ENCODE results near the gene FHL2.
A peak's percentile ranks its signal among the peaks of the same experiment; 100 is the strongest.

Gene FHL2

DNA sequence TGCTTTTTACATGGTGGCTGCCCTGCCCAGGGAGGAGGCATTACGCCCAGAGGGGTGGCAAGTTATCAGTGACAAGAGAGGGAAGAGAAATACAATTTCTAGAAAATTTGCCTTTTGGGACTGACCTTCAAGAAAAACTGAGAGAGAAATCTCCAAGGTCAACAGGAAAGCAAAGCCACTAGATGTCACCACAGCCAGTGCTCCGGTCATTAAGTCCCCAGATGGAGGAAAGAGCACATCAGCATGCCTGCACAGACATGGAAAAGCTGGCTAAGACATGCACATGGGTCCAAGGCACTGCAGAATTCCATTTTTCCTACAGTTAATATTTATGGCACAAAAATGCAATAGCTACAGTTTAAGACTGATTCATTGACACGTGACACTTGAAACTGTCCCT, 21.0 kb downstream of the FHL2 start:
- no peak for DNase-seq

DNA sequence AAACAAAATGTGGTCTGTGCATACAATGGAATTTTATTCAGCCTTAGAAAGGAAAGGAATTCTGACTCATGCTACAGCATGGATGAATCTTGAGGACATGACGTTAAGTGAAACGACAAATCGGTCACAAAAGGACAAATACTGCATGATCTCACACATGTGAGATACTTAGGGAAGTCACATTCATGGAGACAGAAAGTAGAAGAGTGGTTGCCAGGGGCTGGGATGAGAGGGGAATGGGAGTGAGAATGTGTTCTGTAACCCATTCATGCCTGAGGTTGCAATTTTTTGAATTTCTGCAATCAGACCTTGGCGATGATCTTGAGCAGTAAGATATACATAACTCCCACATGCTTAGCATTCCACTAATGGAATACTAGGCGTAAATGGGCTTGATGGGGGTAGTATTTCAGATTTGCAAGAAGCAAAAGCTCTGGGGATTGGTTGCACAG, 22.0 kb downstream of the FHL2 start:
- DNase-seq = no peak

DNA sequence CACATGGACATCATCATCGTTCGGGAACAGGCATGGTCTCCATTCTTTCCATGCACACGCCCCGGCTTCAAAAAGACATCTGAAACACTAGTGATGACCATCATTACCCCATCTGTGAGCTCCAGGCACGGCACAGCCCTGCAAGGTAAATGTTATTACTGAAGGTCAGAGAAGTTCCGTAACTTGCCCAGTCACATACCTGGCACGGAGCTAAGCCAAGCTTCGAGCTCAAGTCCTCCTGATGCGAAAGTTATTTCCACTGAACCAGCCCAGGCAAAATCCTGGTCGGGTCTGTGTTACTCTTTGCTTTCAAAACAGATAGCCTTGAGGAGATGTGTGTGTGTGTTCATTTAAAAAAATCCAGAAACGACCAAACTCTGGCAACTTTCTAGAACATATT, 22.8 kb downstream of the FHL2 start:
- no peak for DNase-seq

DNA sequence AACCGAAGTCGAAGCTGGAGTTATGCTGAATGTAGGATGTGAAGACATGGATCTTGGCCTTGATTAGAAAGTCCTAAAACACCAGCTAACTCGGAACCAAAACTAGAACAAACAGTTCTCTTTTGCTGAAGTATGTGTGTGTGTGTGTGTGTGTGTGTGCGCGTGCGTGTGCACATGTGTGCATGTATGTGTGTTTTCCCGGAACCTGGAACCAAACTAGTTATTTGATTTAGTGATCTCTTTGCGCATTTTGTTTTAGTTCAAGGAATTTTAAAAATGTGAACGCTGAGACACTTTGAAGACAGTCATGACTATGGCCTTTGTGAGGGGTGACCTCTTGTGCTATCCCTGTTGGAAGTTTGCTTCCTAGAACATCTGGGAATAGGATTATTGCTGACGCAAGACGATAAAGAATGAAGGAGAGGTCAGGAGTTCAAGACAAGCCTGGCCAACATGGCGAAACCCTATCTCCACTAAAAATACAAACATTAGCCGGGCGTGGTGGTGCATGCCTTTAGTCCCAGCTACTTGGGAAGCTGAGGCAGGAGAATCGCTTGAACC, 23.8 kb downstream of the FHL2 start:
- DNase-seq = no peak

DNA sequence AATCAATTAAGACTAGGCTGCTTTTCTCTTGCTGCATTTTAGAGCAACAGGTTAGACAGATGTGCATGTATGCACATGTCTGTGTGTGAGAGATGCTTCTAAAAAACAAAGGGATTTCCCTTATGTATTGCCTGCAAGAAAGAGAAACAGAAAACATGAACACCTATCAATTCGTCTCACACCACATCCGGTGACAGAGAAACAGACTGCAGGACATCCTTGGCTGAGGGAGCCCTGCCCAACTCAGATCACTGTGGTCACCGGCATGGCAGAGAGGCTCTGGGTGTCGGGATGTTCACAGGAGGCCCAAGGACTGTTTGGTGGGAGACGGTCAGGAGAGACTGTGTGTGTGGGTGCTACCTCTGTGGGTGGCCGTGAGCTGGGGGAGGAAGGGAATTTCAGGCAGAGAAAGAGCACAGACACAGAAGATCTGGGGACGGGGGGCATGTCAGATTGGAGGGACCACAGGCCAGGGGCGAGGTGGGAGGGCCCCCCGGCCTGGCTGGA, 24.9 kb downstream of the FHL2 start:
- no peak for DNase-seq

DNA sequence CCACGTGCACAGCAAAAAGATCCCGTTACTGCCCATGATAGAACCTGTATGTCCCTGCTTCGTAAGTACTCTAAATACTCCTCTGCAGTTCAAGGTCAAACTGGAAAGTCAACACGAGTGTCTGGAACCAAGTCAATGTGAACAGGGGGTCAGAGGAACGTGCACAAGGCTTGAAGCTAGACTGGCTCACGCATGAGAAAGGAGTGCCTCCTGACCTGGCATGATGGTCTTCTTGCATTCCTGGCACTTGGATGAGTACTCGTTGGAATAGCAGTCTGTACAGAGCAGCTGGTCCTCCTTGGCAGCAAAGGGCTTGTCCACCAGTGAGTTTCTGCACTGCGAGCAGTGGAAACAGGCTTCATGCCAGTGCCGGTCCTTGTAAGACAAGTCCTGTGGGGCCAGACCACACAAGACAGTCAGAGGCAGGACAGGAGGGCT, 25.5 kb downstream of the FHL2 start:
- no peak for DNase-seq

DNA sequence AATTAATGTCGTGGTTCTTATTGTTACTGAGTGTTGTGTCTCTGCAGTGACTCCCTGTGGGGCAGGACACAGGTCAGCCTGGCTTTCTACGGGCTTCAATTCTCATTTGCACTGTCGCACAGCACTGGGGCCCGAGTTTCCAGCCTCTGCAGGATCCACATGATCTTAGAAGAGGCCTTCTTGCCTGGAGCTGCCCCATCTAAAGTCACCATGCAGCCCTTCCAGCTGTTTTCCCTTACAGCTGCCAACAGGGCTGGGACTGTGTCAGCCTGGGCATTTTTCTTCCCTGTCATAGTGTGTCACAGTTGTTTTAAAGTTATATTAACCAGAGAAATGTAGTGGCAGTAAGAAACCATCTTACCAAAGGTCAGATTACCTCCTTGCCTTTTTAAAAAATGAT, 27.0 kb downstream of the FHL2 start:
- DNase-seq = no peak

DNA sequence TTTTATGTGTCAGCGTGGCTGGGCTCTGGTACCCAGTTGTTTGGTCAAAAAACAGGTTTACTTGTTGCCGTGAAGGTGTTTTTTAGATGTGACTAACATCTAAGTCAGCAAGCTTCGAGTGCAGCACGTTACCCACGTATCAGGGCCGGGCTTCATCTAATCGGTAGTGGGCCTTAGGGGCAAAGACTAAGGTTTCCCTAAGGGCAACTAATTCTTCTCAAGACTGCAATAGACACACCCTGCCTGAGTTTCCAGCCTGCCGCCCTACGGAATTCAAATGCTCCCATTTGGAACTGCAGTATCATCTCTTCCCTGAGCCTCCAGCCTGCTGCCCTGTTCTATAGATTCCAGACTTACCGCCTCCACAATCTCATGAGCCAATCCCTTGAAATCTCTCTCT, 27.7 kb downstream of the FHL2 start:
- DNase-seq = no peak

DNA sequence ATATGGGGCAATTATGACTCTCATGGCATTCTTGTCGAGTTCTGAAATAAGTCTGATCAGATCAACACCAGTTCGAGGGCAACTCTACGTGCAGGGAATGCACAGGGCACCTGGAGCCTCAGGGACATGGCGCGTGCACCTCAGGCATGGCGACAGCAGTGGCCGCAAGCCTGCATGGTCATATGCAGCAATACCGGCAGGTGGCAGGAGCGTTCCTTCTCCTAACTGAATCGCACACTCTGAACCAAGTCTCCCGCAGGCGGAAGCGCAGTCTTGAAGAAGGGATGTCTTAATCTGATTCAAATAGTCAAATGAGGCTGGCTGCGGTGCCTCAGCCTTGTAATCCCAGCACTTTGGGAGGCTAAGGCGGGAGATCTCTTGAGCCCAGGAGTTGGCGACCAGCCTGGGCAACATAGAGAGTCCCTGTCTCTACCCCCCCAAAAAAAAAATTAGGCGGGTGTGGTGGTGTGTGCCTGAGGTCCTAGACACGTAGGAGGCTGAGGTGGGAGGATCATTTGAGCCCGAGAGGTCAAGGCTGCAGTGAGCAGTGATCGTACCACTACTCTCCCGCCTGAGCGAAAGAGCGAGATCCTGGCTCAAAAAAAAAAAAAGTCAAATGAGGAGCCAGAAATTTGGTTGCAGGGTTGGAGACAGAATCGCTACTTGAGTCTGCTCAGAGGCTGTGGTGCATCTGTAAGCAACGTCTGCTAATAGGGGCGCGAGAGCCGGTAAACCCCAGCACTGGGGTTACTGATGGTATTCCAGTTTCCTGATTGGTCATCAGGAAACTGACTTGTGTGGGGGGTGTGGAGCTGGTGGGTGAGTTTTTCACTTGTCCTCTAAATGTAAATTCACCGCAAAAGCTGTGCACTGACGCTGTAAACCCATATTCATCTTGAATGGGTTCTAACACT, 28.8 kb downstream of the FHL2 start:
- peak; percentile 67 to 77 (median 72) for DNase-seq

DNA sequence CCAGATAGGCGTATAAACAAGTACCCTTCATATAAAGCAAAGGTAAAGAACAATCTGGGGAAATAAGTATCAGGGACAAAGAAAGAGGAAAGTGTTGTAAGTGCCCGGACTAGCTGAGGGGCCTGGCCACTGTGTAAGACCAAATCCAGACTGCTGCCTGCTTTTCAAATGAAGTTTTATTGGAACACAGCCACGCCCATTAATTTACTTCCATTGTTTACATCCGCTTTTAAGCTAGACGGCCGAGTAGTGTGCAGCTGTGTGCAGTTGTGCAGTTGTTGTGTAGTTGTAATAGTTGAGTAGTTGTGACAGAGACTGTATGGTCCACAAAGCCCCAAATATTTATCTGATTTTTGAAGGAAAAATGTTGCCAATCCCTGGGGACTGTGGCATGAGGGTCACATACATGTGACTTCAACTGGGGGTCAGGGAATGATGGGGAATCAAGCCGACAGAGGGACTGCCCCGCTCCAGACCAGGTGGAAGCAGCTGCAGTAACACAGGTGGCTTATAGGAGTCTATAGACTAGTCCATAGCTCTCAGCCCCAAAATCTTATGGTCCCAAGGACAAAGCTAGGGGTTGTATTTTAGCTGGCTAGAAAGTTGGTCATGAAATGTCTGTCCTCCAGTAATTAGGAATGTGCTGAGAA, 30.0 kb downstream of the FHL2 start:
- no peak for DNase-seq

DNA sequence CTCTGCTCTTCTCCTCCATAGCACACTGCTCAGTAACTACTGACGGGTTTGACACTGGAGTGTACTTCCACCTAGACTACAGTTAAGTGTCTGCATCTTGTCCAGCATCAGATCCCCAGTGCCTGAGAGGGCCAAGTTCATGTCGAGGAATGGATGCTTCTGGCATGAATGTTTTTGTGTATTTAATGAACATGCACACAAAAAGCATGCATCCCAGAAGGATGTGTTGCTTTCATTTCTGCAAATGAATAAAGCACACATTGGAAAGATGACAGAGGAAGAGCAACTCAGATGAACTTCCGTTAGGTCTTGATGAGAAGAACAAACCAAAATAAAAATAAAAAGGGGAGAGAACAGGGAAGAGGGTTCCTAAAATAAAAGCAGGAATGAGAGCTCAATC, 33.6 kb downstream of the FHL2 start:
- no peak for DNase-seq

DNA sequence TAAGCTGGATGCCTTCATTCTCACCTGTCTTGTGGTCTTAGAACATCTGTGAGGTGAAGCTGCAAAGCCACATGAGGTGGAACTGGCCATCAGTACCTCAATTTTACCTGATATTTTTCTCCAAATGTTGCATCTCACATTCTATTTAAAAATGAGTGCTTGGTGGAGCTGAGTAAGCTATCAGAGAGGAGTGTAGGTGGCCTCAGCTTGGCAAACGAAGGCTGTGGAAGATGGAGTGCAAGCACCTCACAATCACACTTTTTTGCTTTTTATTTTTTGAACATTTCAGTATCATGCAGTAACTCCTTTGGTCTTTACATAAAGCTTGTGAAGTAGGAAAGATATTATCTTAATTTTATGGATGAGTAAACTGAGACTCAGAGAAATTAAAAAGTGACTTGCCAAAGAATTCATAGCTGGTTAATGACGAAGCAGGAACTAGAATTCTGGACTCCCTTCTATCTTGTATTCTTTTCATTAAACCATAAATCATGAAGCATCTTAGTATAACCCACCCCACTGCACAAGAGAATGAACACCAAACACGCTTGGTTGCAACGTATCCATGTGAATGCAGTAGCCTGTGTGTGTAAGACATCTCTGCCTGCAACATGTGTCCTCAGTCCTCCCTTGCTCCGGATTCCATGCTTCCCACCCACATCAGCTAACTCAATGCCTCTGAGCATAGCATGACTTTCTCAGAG, 34.3 kb downstream of the FHL2 start:
- no peak for DNase-seq

DNA sequence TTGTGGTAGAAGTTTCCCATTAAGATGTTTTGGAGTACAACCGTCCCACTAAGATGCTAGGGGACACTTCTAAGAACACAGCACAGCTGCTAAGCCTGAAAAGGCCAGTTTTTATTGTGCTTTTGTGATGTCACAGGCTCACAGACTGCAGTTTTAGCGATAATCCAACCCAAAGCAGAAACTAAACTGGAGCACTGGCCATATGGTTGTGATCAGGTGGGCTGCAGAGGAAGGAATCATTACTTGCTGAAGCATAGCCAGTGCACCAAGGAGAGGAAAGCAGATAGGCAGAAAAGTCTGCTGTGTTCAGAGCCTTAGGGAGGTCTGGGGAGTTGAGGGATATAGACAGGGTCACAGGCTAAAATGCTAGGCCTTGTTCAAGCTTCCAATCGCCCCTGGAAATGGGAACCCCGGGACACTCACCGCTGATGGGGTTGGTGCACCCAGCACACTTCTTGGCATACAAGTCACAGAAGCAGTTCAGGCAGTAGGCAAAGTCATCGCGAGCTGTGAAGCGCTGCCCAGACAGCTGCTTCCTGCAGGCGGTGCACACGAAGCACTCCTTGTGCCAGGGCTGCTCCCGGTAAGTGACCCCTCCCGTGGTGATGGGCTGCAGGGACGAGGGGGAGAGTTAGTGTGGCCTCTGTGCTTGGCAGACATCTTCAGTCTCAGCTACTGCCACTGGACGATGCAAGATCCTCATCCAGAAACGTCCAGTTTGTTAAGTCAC, 35.8 kb downstream of the FHL2 start:
- DNase-seq = no peak

DNA sequence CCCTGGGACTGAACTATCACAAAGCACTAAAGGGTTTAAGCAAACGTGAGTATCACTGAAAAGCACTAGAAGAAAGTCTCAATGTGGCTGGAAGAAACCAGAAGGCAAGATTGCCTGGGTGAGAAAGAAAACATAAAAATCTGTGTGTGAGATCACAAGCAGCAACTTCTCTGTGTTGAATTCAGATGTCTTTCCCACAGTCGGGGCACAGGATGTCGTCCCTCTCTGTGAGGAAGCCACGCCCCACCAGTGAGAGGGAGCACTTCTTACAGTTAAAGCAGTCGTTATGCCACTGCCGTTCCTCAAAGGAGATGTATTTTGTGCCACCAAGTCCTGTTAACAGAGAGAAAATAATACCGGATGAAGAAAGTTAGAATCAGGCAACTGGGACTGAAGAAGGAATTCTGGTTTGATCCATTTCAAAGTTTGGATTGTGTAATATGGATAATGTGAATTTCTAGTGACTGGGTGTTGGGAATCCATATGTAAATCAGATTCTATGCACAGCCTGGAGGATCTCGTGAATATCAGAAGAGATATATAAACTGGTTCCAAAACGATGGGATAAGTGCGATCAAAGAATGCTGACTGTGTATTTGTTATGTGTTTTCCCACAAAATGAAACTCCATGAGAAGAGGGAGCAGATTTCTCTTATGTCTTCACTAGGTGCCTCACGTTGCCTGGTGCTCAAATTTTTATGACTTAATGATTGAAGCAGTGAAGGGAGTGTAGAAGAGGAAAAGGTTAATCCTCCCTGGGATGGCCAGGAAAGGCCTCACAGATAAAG, 37.6 kb downstream of the FHL2 start:
- peak in 1 of 4 experiments; percentile 9 for DNase-seq

DNA sequence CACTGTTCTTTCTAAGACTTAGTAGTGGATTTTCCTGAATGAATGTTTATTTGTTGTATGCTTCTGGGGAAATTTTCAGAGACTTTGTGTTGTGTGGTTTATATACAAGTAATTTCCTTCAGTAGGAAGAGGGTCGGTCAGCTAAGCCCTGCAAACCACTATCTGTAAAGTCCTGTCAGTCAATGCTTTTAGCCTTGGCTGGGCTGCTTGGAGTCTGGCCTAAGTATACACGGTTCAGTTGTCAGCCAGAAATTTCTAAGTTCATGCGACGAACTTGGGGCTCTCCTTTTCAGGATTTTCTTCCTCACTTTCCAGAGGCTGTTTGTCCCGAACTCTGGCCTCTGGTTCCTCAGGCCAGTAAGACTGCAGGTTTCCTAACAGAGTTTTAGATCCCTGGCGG, 40.3 kb downstream of the FHL2 start:
- DNase-seq = no peak

DNA sequence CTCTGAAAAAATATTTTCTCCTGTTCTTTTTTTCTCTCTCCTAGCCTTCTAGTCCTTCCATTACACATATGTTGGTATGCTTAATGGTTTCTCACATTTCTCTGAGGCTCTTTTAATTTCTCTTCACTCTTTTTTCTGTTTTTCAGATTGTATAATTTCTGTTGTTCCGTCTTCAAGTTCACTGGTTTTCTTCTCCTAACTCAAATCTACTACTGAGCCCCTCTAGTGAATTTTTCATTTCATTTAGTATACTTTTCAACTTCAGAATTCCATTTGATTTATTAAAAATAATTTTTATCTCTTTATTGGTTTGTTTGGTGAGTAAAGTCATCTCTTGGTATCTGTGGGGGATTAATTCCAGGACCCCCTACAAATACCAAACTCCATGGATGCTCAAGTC, 41.7 kb downstream of the FHL2 start:
- no peak for DNase-seq

DNA sequence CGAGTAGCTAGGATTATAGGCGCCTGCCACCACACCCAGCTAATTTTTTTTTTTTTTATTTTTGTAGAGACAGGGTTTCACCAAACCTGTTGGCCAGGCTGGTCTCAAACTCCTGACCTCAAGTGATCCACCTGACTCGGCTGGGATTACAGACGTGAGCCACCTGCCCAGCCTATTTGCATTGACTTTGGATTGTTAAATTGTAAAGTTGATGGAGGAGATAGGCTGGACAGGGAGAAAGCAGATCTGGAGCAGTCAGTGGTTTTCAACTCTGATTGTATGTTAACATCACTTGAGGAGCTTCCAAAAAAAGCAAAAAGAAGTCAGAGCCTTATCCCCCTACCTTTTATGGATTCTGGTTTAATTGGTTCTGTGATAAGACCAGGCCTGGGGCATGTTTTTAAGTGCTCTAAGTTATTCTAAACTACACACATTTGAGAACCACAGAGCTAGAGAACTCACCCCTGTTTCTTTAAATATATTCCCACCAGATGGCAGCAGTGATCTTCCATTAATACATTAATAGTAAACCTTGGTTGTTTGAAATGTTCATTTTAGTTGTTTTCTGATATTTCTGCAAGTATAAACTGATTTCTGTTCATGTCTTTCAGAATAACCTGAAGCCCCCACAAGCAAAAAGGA, 54.0 kb downstream of the FHL2 start:
- DNase-seq = no peak

DNA sequence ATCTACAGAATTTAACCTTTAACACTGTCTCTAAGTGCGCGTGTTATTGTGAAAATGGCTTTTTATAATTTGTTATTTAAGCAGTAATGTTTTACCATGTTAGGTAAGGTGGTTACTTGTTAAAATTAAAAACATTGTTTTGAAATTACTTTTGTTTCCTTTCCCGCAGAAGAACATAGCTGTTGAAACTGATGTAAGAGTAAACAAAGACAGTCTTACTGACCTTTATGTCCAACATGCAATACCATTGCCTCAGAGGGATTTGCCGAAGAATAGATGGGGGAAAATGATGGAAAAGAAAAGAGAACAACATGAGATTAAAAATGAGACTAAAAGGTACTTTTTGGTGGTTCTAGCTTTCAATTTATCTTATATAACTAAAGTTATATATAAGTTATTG, 59.4 kb downstream of the FHL2 start:
- no peak for DNase-seq

DNA sequence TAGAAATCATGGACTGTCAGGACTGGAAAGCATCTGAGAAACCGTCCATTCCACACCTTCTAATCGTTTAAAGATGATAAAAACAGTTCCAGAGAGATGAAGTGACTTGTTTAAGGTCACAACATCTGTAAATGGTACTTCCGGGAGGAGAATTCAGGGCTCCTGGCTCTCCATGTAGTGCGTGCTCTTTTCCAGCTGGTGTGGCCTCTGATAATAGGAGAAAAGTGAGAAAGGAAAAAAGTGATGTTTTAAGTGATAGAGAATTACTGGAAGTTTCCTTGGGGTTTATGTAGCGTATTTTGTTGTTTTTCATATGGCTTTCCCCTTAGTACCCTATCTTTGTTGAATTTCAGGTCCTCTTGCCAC, 60.8 kb downstream of the FHL2 start:
- no peak for DNase-seq

DNA sequence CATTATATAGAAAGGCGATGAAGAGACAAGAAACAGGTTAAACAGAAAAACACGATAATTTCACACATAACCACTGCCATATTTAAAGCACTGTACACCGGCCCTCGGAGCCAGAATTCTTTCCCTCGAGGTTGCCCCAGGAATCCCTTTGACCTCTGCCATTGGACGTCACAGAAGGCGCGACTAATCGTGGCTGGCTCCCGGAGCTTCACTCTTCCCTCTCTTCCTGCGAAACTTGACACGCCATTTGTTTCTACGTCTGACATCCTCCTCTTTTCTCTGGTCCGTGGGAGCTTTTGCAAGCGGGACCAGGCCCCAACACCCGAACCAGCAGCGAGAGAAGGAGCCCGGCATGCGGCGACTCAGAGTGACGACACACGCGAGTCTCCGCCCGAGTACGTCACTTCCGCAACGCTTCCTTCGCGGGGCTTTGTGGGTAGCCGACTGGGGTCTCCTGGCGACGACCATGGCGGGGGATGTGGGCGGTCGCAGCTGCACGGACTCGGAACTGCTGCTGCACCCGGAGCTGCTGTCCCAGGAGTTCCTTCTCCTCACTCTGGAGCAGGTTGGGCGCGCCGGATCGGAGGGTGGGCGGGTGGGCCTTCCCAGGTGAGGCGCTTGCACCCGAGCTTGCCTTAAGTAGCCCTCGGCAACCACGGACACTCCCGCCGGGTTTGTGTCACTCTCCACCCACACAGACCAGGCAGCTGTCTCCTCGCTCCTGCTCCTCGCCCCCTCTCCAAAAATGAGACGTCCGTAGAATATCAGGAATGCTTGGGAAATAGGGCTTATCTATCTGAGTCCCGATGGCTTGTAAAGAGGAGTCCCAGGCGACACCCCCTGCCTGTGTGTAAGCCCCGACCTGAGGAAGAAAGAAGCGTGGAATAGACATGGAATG, 61.5 kb downstream of the FHL2 start, which contains the start of gene C2orf49:
Gene C2orf49 (plus strand): TSS at position 419 of the 898 bp plus-strand sequence. CDS start 48 bp downstream, at position 467.
- peak; percentile 73 to 80 (median 78) for DNase-seq

All from activated CD4-positive, CD25-positive, alpha-beta regulatory T cell (primary cell).